Central memory CD8-positive, alpha-beta T cell (primary cell): ENCODE data around the gene SNCA.

Experiments used
- ATAC-seq: fragments of 150-1000 bp; cut with Tn5 transposase; replicated peaks from 2 replicates; pipeline ENCODE4 v1.10.0; 2022; ENCODE audit warnings: mild to moderate bottlenecking, moderate FRiP score, moderate number of reproducible peaks; ENCODE audit not compliant: poor library complexity, severe bottlenecking; ENCODE audit errors: extremely low read depth
- DNase-seq, 2 donors: peaks; one replicate each; pipeline ENCODE4 v3.0.0; 2021; ENCODE audit warnings: low spot score in 2 of 2
- H3K27ac Mint-ChIP-seq: one replicate; pipeline ENCODE4 v1.8.0; 2022; ENCODE audit warnings: low read depth, mild to moderate bottlenecking, moderate library complexity, mixed read lengths
- H3K27me3 Mint-ChIP-seq: one replicate; pipeline ENCODE4 v1.8.0; 2022; ENCODE audit warnings: mixed read lengths
- H3K36me3 Mint-ChIP-seq: one replicate; pipeline ENCODE4 v1.8.0; 2022; ENCODE audit warnings: mild to moderate bottlenecking, moderate library complexity, mixed read lengths; ENCODE audit not compliant: insufficient read depth
- H3K4me1 Mint-ChIP-seq: one replicate; pipeline ENCODE4 v1.8.0; 2022; ENCODE audit warnings: mixed read lengths
- H3K4me3 Mint-ChIP-seq: one replicate; pipeline ENCODE4 v1.8.0; 2022; ENCODE audit warnings: mild to moderate bottlenecking, moderate library complexity, mixed read lengths
- H3K9me3 Mint-ChIP-seq: one replicate; pipeline ENCODE4 v1.8.0; 2022; ENCODE audit warnings: mixed read lengths

Gene SNCA

DNA sequence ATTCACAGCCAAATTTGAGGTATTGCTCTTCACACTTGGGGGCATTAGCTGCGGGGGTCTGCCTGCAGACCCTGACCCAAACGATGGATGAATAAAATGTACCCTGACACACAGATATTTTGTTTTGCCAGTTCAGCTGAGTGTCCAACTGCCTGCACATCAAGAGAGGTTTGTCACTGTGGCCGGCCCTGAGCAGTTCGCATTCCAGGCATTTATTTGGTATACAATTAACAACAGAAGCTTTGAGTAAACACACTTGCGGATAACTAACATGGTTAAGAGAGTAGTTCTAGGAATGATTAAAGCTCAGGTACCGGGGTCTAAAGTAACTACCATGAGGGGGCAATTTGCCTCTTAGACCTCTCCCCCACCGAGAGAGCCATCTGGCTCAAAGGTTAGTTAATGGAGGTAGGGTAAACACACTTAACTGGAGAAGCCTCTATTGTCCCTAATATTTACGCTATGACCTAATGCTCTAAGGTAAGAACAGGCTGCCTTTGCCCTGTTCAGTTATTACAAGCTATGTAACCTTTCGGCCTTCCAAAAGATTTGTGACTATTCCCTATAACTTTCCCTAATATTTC is 162.0 kb downstream of the SNCA start:
- peaks cover 15% of the 10 kb centered on the region for H3K9me3 Mint-ChIP-seq
- H3K4me3 Mint-ChIP-seq: no peak overlapping the region
- no peaks in the 10 kb centered on the region for H3K36me3 Mint-ChIP-seq
- ATAC-seq (no peak), DNase-seq (no peak)
- peaks cover 50% of the 10 kb centered on the region for H3K27me3 Mint-ChIP-seq
- no peak overlapping the region for H3K27ac Mint-ChIP-seq
- H3K4me1 Mint-ChIP-seq: no peaks in the 10 kb centered on the region
